ENCODE results near the gene LSAMP. TPM values are rescaled to one million over a fixed set of nuclear protein-coding genes. Genes with fewer than 3 reads are reported as not detected.

Gene LSAMP
- total and polyA plus RNA-seq, 5 donors from 2014 or later = not detected

GRCh38 chr3:115937054-115937453 is 508.2 kb downstream of the LSAMP start:
- H3K9me3 Mint-ChIP-seq = peaks cover 0 to 11% (median 5%) of the 10 kb centered on the region in 7 donors
- H3K4me1 ChIP-seq (ENCODE audit: control insufficient read depth, insufficient read depth, low read length, poor library complexity, severe bottlenecking) = no peaks in the 10 kb centered on the region
- H3K27ac ChIP-seq (ENCODE audit: insufficient read depth, low read length, poor library complexity, severe bottlenecking) = no peak overlapping the region
- no peak overlapping the region for H3K27ac Mint-ChIP-seq
- no peaks in the 10 kb centered on the region for H3K27me3 Mint-ChIP-seq
- DNase-seq (no peak), ATAC-seq (ENCODE audit: low read depth in 2 of 2) (no peak)
- no peaks in the 10 kb centered on the region for H3K36me3 Mint-ChIP-seq
- no peak overlapping the region for H3K4me3 ChIP-seq (ENCODE audit: low read depth, low read length)
- H3K9me3 ChIP-seq (ENCODE audit: control insufficient read depth in 2 of 2, low read length in 2 of 2) = no peaks in the 10 kb centered on the region
- no peak overlapping the region for H3K4me3 Mint-ChIP-seq
- H3K27me3 ChIP-seq (ENCODE audit: control insufficient read depth, insufficient read depth, low read length) = no peaks in the 10 kb centered on the region
- peaks cover 0 to 4% (median 0%) of the 10 kb centered on the region in 4 donors for H3K4me1 Mint-ChIP-seq
- no peaks in the 10 kb centered on the region for H3K36me3 ChIP-seq (ENCODE audit: control insufficient read depth, insufficient read depth, low read length)

GRCh38 chr3:115932807-115933206 is 512.5 kb downstream of the LSAMP start:
- Histone ChIP-seq H3K4me3 (ENCODE audit: low read depth, low read length) (no peak overlapping the region), H3K9me3 (ENCODE audit: control insufficient read depth in 2 of 2, low read length in 2 of 2) (no peaks in the 10 kb centered on the region), H3K36me3 (ENCODE audit: control insufficient read depth, insufficient read depth, low read length) (no peaks in the 10 kb centered on the region), H3K27me3 (ENCODE audit: control insufficient read depth, insufficient read depth, low read length) (no peaks in the 10 kb centered on the region), H3K4me1 (ENCODE audit: control insufficient read depth, insufficient read depth, low read length, poor library complexity, severe bottlenecking) (no peaks in the 10 kb centered on the region), H3K27ac (ENCODE audit: insufficient read depth, low read length, poor library complexity, severe bottlenecking) (no peak overlapping the region)
- Mint-ChIP-seq H3K36me3 (no peaks in the 10 kb centered on the region), H3K4me3 (no peak overlapping the region), H3K9me3 (peaks cover 0 to 11% (median 4%) of the 10 kb centered on the region in 7 donors), H3K27me3 (no peaks in the 10 kb centered on the region), H3K4me1 (peaks cover 0 to 4% (median 0%) of the 10 kb centered on the region in 4 donors), H3K27ac (no peak overlapping the region)
- DNase-seq (no peak), ATAC-seq (ENCODE audit: low read depth in 2 of 2) (no peak)

- Histone ChIP-seq H3K27ac (ENCODE audit: insufficient read depth, low read length, poor library complexity, severe bottlenecking) (no peak overlapping the region), H3K4me1 (ENCODE audit: control insufficient read depth, insufficient read depth, low read length, poor library complexity, severe bottlenecking) (no peaks in the 10 kb centered on the region), H3K36me3 (ENCODE audit: control insufficient read depth, insufficient read depth, low read length) (no peaks in the 10 kb centered on the region), H3K27me3 (ENCODE audit: control insufficient read depth, insufficient read depth, low read length) (no peaks in the 10 kb centered on the region), H3K9me3 (ENCODE audit: control insufficient read depth in 2 of 2, low read length in 2 of 2) (no peaks in the 10 kb centered on the region), H3K4me3 (ENCODE audit: low read depth, low read length) (no peak overlapping the region)
- ATAC-seq (ENCODE audit: low read depth in 2 of 2) (no peak), DNase-seq (no peak)
- Mint-ChIP-seq H3K9me3 (peaks cover 0 to 11% (median 4%) of the 10 kb centered on the region in 7 donors), H3K27me3 (no peaks in the 10 kb centered on the region), H3K4me1 (peaks cover 0 to 4% (median 0%) of the 10 kb centered on the region in 4 donors), H3K27ac (no peak overlapping the region), H3K4me3 (no peak overlapping the region), H3K36me3 (no peaks in the 10 kb centered on the region)
These were observed 513.7 kb downstream of the LSAMP start for GRCh38 chr3:115931581-115931980.

GRCh38 chr3:115930922-115931321 is 514.4 kb downstream of the LSAMP start:
- ATAC-seq (ENCODE audit: low read depth in 2 of 2) = no peak
- Histone ChIP-seq H3K27ac (ENCODE audit: insufficient read depth, low read length, poor library complexity, severe bottlenecking) (no peak overlapping the region), H3K4me1 (ENCODE audit: control insufficient read depth, insufficient read depth, low read length, poor library complexity, severe bottlenecking) (no peaks in the 10 kb centered on the region), H3K36me3 (ENCODE audit: control insufficient read depth, insufficient read depth, low read length) (no peaks in the 10 kb centered on the region), H3K27me3 (ENCODE audit: control insufficient read depth, insufficient read depth, low read length) (no peaks in the 10 kb centered on the region), H3K4me3 (ENCODE audit: low read depth, low read length) (no peak overlapping the region), H3K9me3 (ENCODE audit: control insufficient read depth in 2 of 2, low read length in 2 of 2) (no peaks in the 10 kb centered on the region)
- H3K27ac Mint-ChIP-seq = no peak overlapping the region
- DNase-seq = no peak
- H3K36me3 Mint-ChIP-seq = no peaks in the 10 kb centered on the region
- no peaks in the 10 kb centered on the region for H3K27me3 Mint-ChIP-seq
- H3K9me3 Mint-ChIP-seq = peaks cover 0 to 10% (median 2%) of the 10 kb centered on the region in 7 donors
- H3K4me3 Mint-ChIP-seq = no peak overlapping the region
- peaks cover 0 to 4% (median 0%) of the 10 kb centered on the region in 4 donors for H3K4me1 Mint-ChIP-seq

GRCh38 chr3:115930168-115930567 is 515.1 kb downstream of the LSAMP start:
- Mint-ChIP-seq H3K4me1 (peaks cover 0 to 4% (median 0%) of the 10 kb centered on the region in 4 donors), H3K27ac (no peak overlapping the region), H3K36me3 (no peaks in the 10 kb centered on the region), H3K4me3 (no peak overlapping the region), H3K9me3 (peaks cover 0 to 7% (median 2%) of the 10 kb centered on the region in 7 donors), H3K27me3 (no peaks in the 10 kb centered on the region)
- H3K4me3 ChIP-seq (ENCODE audit: low read depth, low read length) = no peak overlapping the region
- H3K27ac ChIP-seq (ENCODE audit: insufficient read depth, low read length, poor library complexity, severe bottlenecking) = no peak overlapping the region
- H3K9me3 ChIP-seq (ENCODE audit: control insufficient read depth in 2 of 2, low read length in 2 of 2) = no peaks in the 10 kb centered on the region
- ATAC-seq (ENCODE audit: low read depth in 2 of 2) = no peak
- DNase-seq = no peak
- H3K4me1 ChIP-seq (ENCODE audit: control insufficient read depth, insufficient read depth, low read length, poor library complexity, severe bottlenecking) = no peaks in the 10 kb centered on the region
- H3K27me3 ChIP-seq (ENCODE audit: control insufficient read depth, insufficient read depth, low read length) = no peaks in the 10 kb centered on the region
- H3K36me3 ChIP-seq (ENCODE audit: control insufficient read depth, insufficient read depth, low read length) = no peaks in the 10 kb centered on the region

- H3K9me3 Mint-ChIP-seq = peaks cover 0 to 8% (median 3%) of the 10 kb centered on the region in 7 donors
- no peaks in the 10 kb centered on the region for H3K4me1 ChIP-seq (ENCODE audit: control insufficient read depth, insufficient read depth, low read length, poor library complexity, severe bottlenecking)
- H3K4me1 Mint-ChIP-seq = peaks cover 0 to 4% (median 0%) of the 10 kb centered on the region in 4 donors
- no peaks in the 10 kb centered on the region for H3K36me3 Mint-ChIP-seq
- H3K27ac Mint-ChIP-seq = no peak overlapping the region
- H3K27ac ChIP-seq (ENCODE audit: insufficient read depth, low read length, poor library complexity, severe bottlenecking) = no peak overlapping the region
- DNase-seq (no peak), ATAC-seq (ENCODE audit: low read depth in 2 of 2) (no peak)
- H3K9me3 ChIP-seq (ENCODE audit: control insufficient read depth in 2 of 2, low read length in 2 of 2) = no peaks in the 10 kb centered on the region
- no peaks in the 10 kb centered on the region for H3K36me3 ChIP-seq (ENCODE audit: control insufficient read depth, insufficient read depth, low read length)
- no peak overlapping the region for H3K4me3 ChIP-seq (ENCODE audit: low read depth, low read length)
- H3K27me3 Mint-ChIP-seq = no peaks in the 10 kb centered on the region
- no peaks in the 10 kb centered on the region for H3K27me3 ChIP-seq (ENCODE audit: control insufficient read depth, insufficient read depth, low read length)
- H3K4me3 Mint-ChIP-seq = no peak overlapping the region
These were observed 516.9 kb downstream of the LSAMP start for GRCh38 chr3:115928376-115928775.

- Mint-ChIP-seq H3K27me3 (no peaks in the 10 kb centered on the region), H3K9me3 (peaks cover 0 to 5% (median 1%) of the 10 kb centered on the region in 7 donors), H3K27ac (no peak overlapping the region), H3K36me3 (no peaks in the 10 kb centered on the region), H3K4me1 (no peaks in the 10 kb centered on the region), H3K4me3 (no peak overlapping the region)
- Histone ChIP-seq H3K4me1 (ENCODE audit: control insufficient read depth, insufficient read depth, low read length, poor library complexity, severe bottlenecking) (no peaks in the 10 kb centered on the region), H3K4me3 (ENCODE audit: low read depth, low read length) (no peak overlapping the region), H3K27ac (ENCODE audit: insufficient read depth, low read length, poor library complexity, severe bottlenecking) (no peak overlapping the region), H3K9me3 (ENCODE audit: control insufficient read depth in 2 of 2, low read length in 2 of 2) (no peaks in the 10 kb centered on the region), H3K36me3 (ENCODE audit: control insufficient read depth, insufficient read depth, low read length) (no peaks in the 10 kb centered on the region), H3K27me3 (ENCODE audit: control insufficient read depth, insufficient read depth, low read length) (no peaks in the 10 kb centered on the region)
- DNase-seq = no peak
- no peak for ATAC-seq (ENCODE audit: low read depth in 2 of 2)
These were observed 518.1 kb downstream of the LSAMP start for GRCh38 chr3:115927197-115927596.

- H3K4me1 Mint-ChIP-seq = no peaks in the 10 kb centered on the region
- no peaks in the 10 kb centered on the region for H3K36me3 Mint-ChIP-seq
- peaks cover 0 to 4% of the 10 kb centered on the region in 2 experiments for H3K9me3 ChIP-seq (ENCODE audit: control insufficient read depth in 2 of 2, low read length in 2 of 2)
- DNase-seq (no peak), ATAC-seq (ENCODE audit: low read depth in 2 of 2) (no peak)
- no peaks in the 10 kb centered on the region for H3K27me3 Mint-ChIP-seq
- no peak overlapping the region for H3K4me3 Mint-ChIP-seq
- H3K27ac ChIP-seq (ENCODE audit: insufficient read depth, low read length, poor library complexity, severe bottlenecking) = no peak overlapping the region
- H3K4me1 ChIP-seq (ENCODE audit: control insufficient read depth, insufficient read depth, low read length, poor library complexity, severe bottlenecking) = no peaks in the 10 kb centered on the region
- H3K9me3 Mint-ChIP-seq = peaks cover 0 to 11% (median 3%) of the 10 kb centered on the region in 7 donors
- H3K36me3 ChIP-seq (ENCODE audit: control insufficient read depth, insufficient read depth, low read length) = no peaks in the 10 kb centered on the region
- H3K4me3 ChIP-seq (ENCODE audit: low read depth, low read length) = no peak overlapping the region
- H3K27ac Mint-ChIP-seq = no peak overlapping the region
- no peaks in the 10 kb centered on the region for H3K27me3 ChIP-seq (ENCODE audit: control insufficient read depth, insufficient read depth, low read length)
These were observed 522.5 kb downstream of the LSAMP start for GRCh38 chr3:115922681-115923347.
